IPS-20b (cell line): ENCODE results near the gene EXD3.

Experiments
- H3K27ac ChIP-seq: one replicate; pipeline ENCODE4 v1.5.1; 2013; ENCODE audit warnings: low read length
- H3K27me3 ChIP-seq: 2 replicates; pipeline ENCODE4 v1.6.1; 2013; ENCODE audit warnings: mild to moderate bottlenecking, low read length, inconsistent platforms; ENCODE audit not compliant: insufficient read depth
- H3K36me3 ChIP-seq: 2 replicates; pipeline ENCODE4 v1.6.1; 2013; ENCODE audit warnings: low read depth, mild to moderate bottlenecking, inconsistent platforms, low read length, moderate library complexity; ENCODE audit not compliant: insufficient read depth
- H3K4me1 ChIP-seq: 2 replicates; pipeline ENCODE4 v1.6.1; 2013; ENCODE audit warnings: mild to moderate bottlenecking, control low read depth, inconsistent platforms, low read length, moderate library complexity; ENCODE audit not compliant: insufficient read depth
- H3K4me3 ChIP-seq: 2 replicates; pipeline ENCODE4 v1.5.1; 2013; ENCODE audit warnings: mild to moderate bottlenecking, low read length, inconsistent platforms
- H3K9ac ChIP-seq: 2 replicates; pipeline ENCODE4 v1.6.1; 2013; ENCODE audit warnings: low read depth, mild to moderate bottlenecking, inconsistent platforms, low read length, moderate library complexity
- H3K9me3 ChIP-seq: 2 replicates; pipeline ENCODE4 v1.6.1; 2013; ENCODE audit warnings: mild to moderate bottlenecking, low read depth, low read length, inconsistent platforms; ENCODE audit not compliant: insufficient read depth

Gene EXD3

DNA sequence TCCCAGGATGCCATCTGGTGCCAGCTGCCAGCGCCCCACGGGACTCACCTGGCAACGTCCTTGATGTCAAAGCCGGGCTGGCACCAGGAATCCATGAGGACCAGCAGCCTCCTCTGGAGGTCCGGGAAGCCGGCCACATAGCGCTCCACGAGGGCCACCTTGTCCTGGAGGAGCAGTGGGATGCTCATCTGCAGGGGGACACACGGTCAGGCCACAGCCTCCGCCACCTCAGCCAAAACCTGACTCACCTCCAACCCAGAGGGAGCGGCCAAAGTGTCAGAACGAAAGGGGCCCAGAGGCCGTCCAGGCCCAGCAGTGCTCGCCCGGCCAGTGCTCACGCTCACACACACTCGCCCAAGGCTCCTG, 56.5 kb downstream of the EXD3 start:
- no peak overlapping the region for H3K9ac ChIP-seq
- no peaks in the 10 kb centered on the region for H3K4me1 ChIP-seq
- no peaks in the 10 kb centered on the region for H3K27me3 ChIP-seq
- no peak overlapping the region for H3K27ac ChIP-seq
- no peak overlapping the region for H3K4me3 ChIP-seq
- H3K9me3 ChIP-seq: peaks cover 10% of the 10 kb centered on the region; the same call in 1 of the 2 replicates
- H3K36me3 ChIP-seq: no peaks in the 10 kb centered on the region

DNA sequence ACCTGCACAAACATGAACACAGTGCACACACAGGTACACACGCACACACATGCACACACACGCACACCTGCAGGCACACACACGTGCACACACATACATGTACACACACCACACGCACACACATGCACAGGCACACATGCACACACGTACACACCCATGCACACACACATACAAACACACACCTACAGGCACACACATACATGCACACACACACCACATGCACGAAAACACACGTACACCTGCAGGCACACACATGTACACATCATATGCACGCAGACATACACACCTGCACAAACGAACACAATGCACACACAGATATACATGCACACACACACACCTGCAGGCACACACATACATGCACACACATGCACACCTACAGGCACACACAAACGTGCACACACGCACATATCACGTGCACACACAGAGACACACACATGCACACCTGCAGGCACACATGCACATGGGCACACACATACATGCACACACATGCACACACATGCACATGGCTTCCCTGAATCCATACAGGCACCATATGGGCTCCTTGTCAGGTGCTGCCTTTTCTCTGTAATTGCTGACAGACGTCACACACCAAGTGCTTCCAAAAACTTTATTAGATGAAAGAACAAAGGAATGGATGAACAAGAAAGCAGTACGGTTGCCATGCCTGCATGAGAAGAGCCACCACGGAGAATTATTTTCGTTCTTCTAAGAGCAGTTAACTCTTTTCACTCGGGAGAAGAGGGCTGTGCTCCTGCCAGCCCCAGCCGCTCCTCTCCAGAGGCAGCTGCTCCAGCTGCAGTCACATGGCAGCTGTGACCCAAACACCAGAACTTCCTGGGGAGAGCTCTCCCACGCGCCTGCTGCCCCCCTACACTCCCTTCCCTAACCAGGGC, 57.2 kb downstream of the EXD3 start:
- no peak overlapping the region for H3K4me3 ChIP-seq
- H3K9ac ChIP-seq: no peak overlapping the region
- H3K9me3 ChIP-seq: peaks cover 10% of the 10 kb centered on the region; the same call in 1 of the 2 replicates
- no peak overlapping the region for H3K27ac ChIP-seq
- H3K27me3 ChIP-seq: no peaks in the 10 kb centered on the region
- H3K4me1 ChIP-seq: no peaks in the 10 kb centered on the region
- H3K36me3 ChIP-seq: no peaks in the 10 kb centered on the region

DNA sequence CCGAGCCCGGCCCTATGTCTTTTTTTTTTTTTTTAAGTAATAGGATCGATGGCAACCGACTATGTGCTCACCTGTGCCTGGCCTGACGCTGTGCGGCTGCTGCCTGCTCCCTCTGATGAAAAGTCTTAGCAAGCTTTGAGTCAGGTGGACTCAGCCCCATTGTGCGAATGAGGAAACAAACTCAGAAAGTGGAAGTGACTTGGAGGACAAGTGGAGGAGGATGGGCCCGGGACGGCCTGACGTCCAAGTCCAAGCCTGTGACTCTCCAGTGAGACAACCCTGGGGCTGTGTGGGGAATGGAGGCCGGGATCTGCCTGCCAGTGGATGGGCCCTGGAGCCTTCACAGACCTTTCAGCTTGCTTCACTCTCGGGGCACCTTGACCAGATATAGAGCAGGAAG, 57.9 kb downstream of the EXD3 start:
- H3K4me1 ChIP-seq: no peaks in the 10 kb centered on the region
- no peak overlapping the region for H3K4me3 ChIP-seq
- H3K27ac ChIP-seq: no peak overlapping the region
- H3K27me3 ChIP-seq: no peaks in the 10 kb centered on the region
- peaks cover 10% of the 10 kb centered on the region; the same call in 1 of the 2 replicates for H3K9me3 ChIP-seq
- no peaks in the 10 kb centered on the region for H3K36me3 ChIP-seq
- no peak overlapping the region for H3K9ac ChIP-seq

DNA sequence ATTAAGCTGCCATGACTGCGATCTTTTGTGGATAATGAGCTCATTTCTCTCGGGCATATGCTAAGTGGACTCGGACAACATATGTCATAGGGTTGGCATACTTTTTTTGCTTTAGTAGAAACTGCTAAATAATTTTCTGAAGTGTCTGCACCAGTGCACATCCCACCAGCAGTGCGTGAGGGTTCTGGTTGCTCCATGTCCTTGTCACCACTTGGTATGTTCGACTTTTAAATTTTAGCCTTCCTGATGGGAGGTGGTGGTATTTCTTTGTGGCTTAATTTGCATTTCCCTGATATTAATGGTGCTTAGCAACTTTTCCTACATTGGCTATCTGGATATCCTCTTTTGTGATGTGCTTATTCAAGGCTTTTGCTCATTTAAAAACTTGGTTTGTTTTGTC, 63.1 kb downstream of the EXD3 start:
- Histone ChIP-seq H3K9me3 (peaks cover 34% of the 10 kb centered on the region), H3K36me3 (no peaks in the 10 kb centered on the region), H3K27me3 (no peaks in the 10 kb centered on the region), H3K4me3 (no peak overlapping the region), H3K27ac (no peak overlapping the region), H3K9ac (no peak overlapping the region), H3K4me1 (no peaks in the 10 kb centered on the region)

- no peak overlapping the region for H3K4me3 ChIP-seq
- H3K36me3 ChIP-seq: no peaks in the 10 kb centered on the region
- H3K4me1 ChIP-seq: no peaks in the 10 kb centered on the region
- no peaks in the 10 kb centered on the region for H3K27me3 ChIP-seq
- peaks cover 47% of the 10 kb centered on the region for H3K9me3 ChIP-seq
- no peak overlapping the region for H3K9ac ChIP-seq
- H3K27ac ChIP-seq: no peak overlapping the region
These were observed 64.8 kb downstream of the EXD3 start for GRCh38 chr9:137358126-137358525.

- Histone ChIP-seq H3K9ac (no peak overlapping the region), H3K9me3 (peaks cover 56% of the 10 kb centered on the region), H3K27ac (no peak overlapping the region), H3K4me1 (no peaks in the 10 kb centered on the region), H3K27me3 (no peaks in the 10 kb centered on the region), H3K4me3 (no peak overlapping the region), H3K36me3 (no peaks in the 10 kb centered on the region)
These were observed 65.8 kb downstream of the EXD3 start for GRCh38 chr9:137357166-137357565.

DNA sequence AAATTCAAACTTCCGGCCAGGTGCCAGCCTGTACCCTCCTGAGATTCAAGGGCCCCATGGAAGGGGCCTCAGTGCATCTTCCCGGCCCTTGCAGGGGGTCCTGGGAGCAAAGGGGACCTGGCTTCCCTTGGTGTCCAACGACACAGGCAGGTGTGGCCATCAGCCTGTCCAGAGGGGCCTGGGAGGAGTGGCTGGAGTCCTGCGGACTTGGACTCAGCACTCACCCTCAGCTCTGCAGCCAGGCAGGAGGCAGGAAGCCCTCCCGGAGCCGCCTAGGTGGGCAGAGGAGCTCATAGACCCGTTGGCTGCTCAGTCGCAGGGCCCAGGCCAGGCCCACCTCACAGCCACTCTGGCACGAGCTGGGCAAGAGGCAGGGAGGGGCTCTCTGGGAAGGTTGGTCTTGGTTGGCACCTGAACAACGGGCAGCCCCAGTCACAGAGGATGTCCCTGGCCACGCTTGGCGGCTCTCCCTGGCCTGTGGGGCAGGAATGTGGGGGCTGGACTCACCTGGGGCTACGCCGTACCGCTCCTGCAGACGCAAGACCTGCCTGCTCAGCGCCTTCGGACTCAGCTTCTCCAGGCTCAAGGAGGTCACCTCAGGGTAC, 67.1 kb downstream of the EXD3 start:
- Histone ChIP-seq H3K27me3 (no peaks in the 10 kb centered on the region), H3K9ac (no peak overlapping the region), H3K27ac (no peak overlapping the region), H3K4me3 (peak overlapping the region; percentile 23; the same call in 1 of the 2 replicates), H3K36me3 (no peaks in the 10 kb centered on the region), H3K4me1 (no peaks in the 10 kb centered on the region), H3K9me3 (peaks cover 63% of the 10 kb centered on the region)

GRCh38 chr9:137354845-137355760, 67.9 kb downstream of the EXD3 start:
- H3K9me3 ChIP-seq: peaks cover 66% of the 10 kb centered on the region
- no peaks in the 10 kb centered on the region for H3K4me1 ChIP-seq
- H3K9ac ChIP-seq: no peak overlapping the region
- H3K27me3 ChIP-seq: no peaks in the 10 kb centered on the region
- no peak overlapping the region for H3K27ac ChIP-seq
- no peaks in the 10 kb centered on the region for H3K36me3 ChIP-seq
- peak overlapping the region; percentile 23; the same call in 1 of the 2 replicates for H3K4me3 ChIP-seq

DNA sequence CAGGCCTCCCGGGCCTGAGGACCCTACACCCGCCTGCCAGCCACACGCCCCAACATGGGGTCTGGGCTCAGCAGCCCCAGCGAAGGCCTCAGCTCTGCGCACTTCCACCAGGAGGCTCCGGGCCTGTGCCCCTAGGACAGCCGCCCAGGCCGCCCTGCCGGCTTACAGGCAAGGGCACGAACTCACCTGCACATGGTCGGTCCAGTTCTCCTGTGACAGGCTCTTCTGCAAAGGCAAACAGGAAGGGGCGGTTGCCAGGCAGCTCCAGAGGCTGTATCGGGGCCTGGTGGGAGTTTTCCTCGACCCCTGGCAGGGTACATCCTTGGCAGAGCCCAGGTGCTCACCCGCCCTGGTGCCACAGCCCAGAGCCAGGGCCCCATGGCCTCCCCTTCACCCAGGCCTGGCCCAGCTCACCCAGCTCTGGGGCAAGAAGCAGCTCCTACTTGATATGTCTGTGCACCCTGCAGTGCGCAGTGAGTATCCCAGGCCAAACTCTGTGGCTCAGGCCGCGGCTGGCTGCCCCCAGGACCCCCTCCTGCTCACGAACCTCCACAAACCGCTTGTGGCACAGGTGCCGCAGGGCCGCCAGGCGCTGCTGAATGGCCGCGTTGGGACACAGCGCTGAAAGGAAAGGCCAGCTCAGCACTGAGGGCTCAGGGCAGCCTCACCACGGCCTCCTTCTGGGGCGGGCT, 68.7 kb downstream of the EXD3 start:
- peaks cover 70% of the 10 kb centered on the region for H3K9me3 ChIP-seq
- H3K27ac ChIP-seq: no peak overlapping the region
- H3K36me3 ChIP-seq: no peaks in the 10 kb centered on the region
- H3K27me3 ChIP-seq: no peaks in the 10 kb centered on the region
- no peak overlapping the region for H3K4me3 ChIP-seq
- no peak overlapping the region for H3K9ac ChIP-seq
- no peaks in the 10 kb centered on the region for H3K4me1 ChIP-seq

DNA sequence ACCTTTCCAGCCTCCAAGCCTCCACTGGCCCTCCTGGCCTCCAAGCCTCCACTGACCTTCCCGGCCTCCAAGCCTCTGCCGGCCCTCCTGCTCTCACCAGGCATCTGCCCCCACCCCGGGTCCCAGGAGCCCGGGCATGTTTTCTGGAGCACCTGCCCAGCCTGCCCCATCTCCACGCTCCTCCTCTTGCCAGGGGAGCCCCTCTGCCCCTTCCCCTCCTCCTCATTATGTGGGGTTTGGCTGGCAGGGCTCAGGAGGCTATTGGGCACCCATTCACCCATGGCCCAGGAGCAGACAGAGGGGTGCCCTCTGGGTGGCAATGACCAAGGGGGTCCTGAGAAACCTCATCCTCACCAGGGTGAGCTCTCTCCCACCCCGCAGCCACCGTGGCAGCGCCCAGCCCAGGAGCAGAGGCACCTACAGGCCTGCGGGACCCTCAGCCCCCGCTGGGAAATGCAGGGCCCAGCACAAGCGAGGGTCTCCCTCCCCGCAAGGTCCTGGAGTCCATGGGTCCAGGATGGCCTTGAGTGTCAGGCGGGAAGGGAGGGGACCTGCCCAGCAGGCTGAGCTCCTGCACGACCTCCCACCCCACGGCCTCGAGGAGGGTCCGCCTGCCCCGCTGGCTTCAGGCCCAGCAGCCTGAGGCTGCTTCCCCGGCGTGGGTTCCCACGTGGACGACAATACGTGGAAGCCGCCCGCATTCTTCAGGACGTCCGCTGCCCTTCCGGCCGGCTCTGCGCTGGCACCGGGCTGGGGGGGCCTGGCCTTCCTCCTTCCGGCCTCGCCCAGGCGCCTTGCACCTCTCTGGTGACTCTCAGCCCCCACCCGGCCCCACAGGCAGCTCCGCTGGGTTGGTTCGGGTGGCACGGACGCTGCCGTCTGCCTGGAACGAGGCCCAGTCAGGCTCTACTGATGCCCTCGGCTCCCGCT, 69.5 kb downstream of the EXD3 start:
- no peak overlapping the region for H3K27ac ChIP-seq
- peaks cover 77% of the 10 kb centered on the region for H3K9me3 ChIP-seq
- H3K4me1 ChIP-seq: no peaks in the 10 kb centered on the region
- H3K36me3 ChIP-seq: no peaks in the 10 kb centered on the region
- no peaks in the 10 kb centered on the region for H3K27me3 ChIP-seq
- no peak overlapping the region for H3K4me3 ChIP-seq
- no peak overlapping the region for H3K9ac ChIP-seq
